Neural cell (in vitro differentiated cells): Measurements from ENCODE around the gene JADE2. TPM values are rescaled to one million over a fixed set of nuclear protein-coding genes. Genes with fewer than 3 reads are reported as not detected.
"Not testable (repeated sequence)": the region's sequence is repeated elsewhere in the genome, so short reads cannot be mapped to it uniquely, and the experiment has no call there.

Experiments used
- H2AFZ ChIP-seq: fragments of 200-600, 300-800 bp; sonication (generic), shearing (Covaris generic); 2 replicates; pipeline ENCODE4 v1.6.0; 2014; ENCODE audit warnings: low read depth, mild to moderate bottlenecking, antibody characterized with exemption, low read length, moderate library complexity
- H3F3A ChIP-seq: fragments of 200-600 bp; shearing (Covaris generic); 2 replicates; pipeline ENCODE4 v1.6.1; 2016; ENCODE audit warnings: mild to moderate bottlenecking, moderate library complexity, mixed read lengths, antibody characterized with exemption, low read length; ENCODE audit not compliant: insufficient read depth, poor library complexity, severe bottlenecking
- H3K27ac ChIP-seq: fragments of 200-600, 300-800 bp; sonication (generic), shearing (Covaris generic); 2 replicates; pipeline ENCODE4 v1.5.1; 2014; ENCODE audit warnings: mild to moderate bottlenecking, low read length, moderate library complexity
- H3K27me3 ChIP-seq: fragments of 300-800, 200-600 bp; sonication (generic), shearing (Covaris generic); 2 replicates; pipeline ENCODE4 v1.6.0; 2014; ENCODE audit warnings: mild to moderate bottlenecking, low read depth, low read length, moderate library complexity; ENCODE audit not compliant: insufficient read depth
- H3K36me3 ChIP-seq: fragments of 300-800, 200-600 bp; sonication (generic), shearing (Covaris generic); 2 replicates; pipeline ENCODE4 v1.5.1; 2014; ENCODE audit warnings: mild to moderate bottlenecking, antibody characterized with exemption, low read length, moderate library complexity; ENCODE audit not compliant: insufficient read depth
- H3K4me2 ChIP-seq: fragments of 300-800, 200-600 bp; sonication (generic), shearing (Covaris generic); 2 replicates; pipeline ENCODE4 v1.6.0; 2014; ENCODE audit warnings: mild to moderate bottlenecking, low read length
- H3K4me3 ChIP-seq: fragments of 300-800, 200-600 bp; sonication (generic), shearing (Covaris generic); 2 replicates; pipeline ENCODE4 v1.5.1; 2014; ENCODE audit warnings: mild to moderate bottlenecking, low read length, moderate library complexity
- H3K79me2 ChIP-seq: fragments of 200-600 bp; shearing (Covaris generic); replicated peaks from 2 replicates; pipeline ENCODE4 v1.6.0; 2014; ENCODE audit warnings: mild to moderate bottlenecking, low read length, moderate library complexity; ENCODE audit not compliant: insufficient read depth
- H3K9ac ChIP-seq: fragments of 300-800, 200-600 bp; sonication (generic), shearing (Covaris generic); 2 replicates; pipeline ENCODE4 v1.6.1; 2016; ENCODE audit warnings: mild to moderate bottlenecking, low read length, mixed read lengths
- H3K9me2 ChIP-seq: fragments of 200-600 bp; shearing (Covaris generic); 2 replicates; pipeline ENCODE4 v1.6.1; 2016; ENCODE audit warnings: mild to moderate bottlenecking, low read length, mixed read lengths; ENCODE audit not compliant: insufficient read depth
- H3K9me3 ChIP-seq: fragments of 200-600, 300-800 bp; sonication (generic), shearing (Covaris generic); 2 replicates; pipeline ENCODE4 v1.6.1; 2016; ENCODE audit warnings: mild to moderate bottlenecking, mixed run types, low read length, moderate library complexity, mixed read lengths
- H4K20me1 ChIP-seq: fragments of 200-600 bp; shearing (Covaris generic); 2 replicates; pipeline ENCODE4 v1.6.1; 2016; ENCODE audit warnings: mild to moderate bottlenecking, mixed run types; ENCODE audit not compliant: insufficient read depth
- CTCF ChIP-seq: fragments of 450-650 bp; IDR thresholded peaks from 2 replicates; pipeline ENCODE4 v1.5.1; 2014; ENCODE audit warnings: antibody characterized with exemption, mild to moderate bottlenecking, moderate library complexity; ENCODE audit not compliant: poor library complexity, severe bottlenecking
- EP300 ChIP-seq: fragments of 450-650 bp; conservative IDR thresholded peaks from 2 replicates; pipeline ENCODE4 v1.6.1; 2014; ENCODE audit warnings: antibody characterized with exemption, mild to moderate bottlenecking, moderate library complexity; ENCODE audit not compliant: poor library complexity, severe bottlenecking
- EZH2 ChIP-seq: fragments of 200-600, 300-800 bp; shearing (Covaris generic), sonication (generic); IDR thresholded peaks from 2 replicates; pipeline ENCODE4 v1.6.1; 2014; ENCODE audit warnings: antibody characterized with exemption, low read length, borderline replicate concordance, mild to moderate bottlenecking; ENCODE audit not compliant: insufficient read depth, poor library complexity, severe bottlenecking
- MXI1 ChIP-seq: fragments of 450-650 bp; conservative IDR thresholded peaks from 2 replicates; pipeline ENCODE4 v1.6.1; 2014; ENCODE audit warnings: antibody characterized with exemption, mild to moderate bottlenecking; ENCODE audit not compliant: poor library complexity, severe bottlenecking
- POLR2AphosphoS5 ChIP-seq: IDR thresholded peaks from 2 replicates; pipeline ENCODE4 v1.6.1; 2012
- RAD21 ChIP-seq: fragments of 450-650 bp; conservative IDR thresholded peaks from 2 replicates; pipeline ENCODE4 v1.6.1; 2014; ENCODE audit warnings: antibody characterized with exemption, mild to moderate bottlenecking, moderate library complexity
- REST ChIP-seq: IDR thresholded peaks from 2 replicates; pipeline ENCODE4 v1.6.1; 2012; ENCODE audit warnings: borderline replicate concordance
- SMC3 ChIP-seq: fragments of 450-650 bp; conservative IDR thresholded peaks from 2 replicates; pipeline ENCODE4 v1.6.1; 2014; ENCODE audit warnings: antibody characterized with exemption, mild to moderate bottlenecking, moderate library complexity; ENCODE audit not compliant: poor library complexity
- TAF1 ChIP-seq: IDR thresholded peaks from 2 replicates; pipeline ENCODE4 v1.6.1; 2012; ENCODE audit warnings: low read depth
- polyA plus RNA-seq: library from polyadenylated mRNA; depleted of rRNA; stranded (reverse); fragments of >200 nt; gene quantifications from 2 replicates; pipeline ENCODE4 v1.2.3, GENCODE V29; 2014

Gene JADE2
- polyA plus RNA-seq, 1 donor from 2014 or later = 1.9 TPM

- Histone ChIP-seq H4K20me1 (no peaks in the 10 kb centered on the region), H3K27ac (no peak overlapping the region), H3K79me2 (no peaks in the 10 kb centered on the region), H3K9ac (no peak overlapping the region), H3K9me2 (no peaks in the 10 kb centered on the region), H3K27me3 (no peaks in the 10 kb centered on the region), H3K4me3 (no peak overlapping the region), H3K36me3 (no peaks in the 10 kb centered on the region), H3K4me2 (no peak overlapping the region), H3K9me3 (no peaks in the 10 kb centered on the region), H3F3A (no peaks in the 10 kb centered on the region), H2AFZ (no peak overlapping the region)
- TF ChIP-seq MXI1 = no peak
- no peak for TF ChIP-seq CTCF
- no peak for TF ChIP-seq TAF1
Observed at GRCh38 chr5:134492568-134492967, 32.9 kb upstream of the JADE2 start.

GRCh38 chr5:134493461-134494055 lies 31.9 kb upstream of the JADE2 start:
- H3F3A ChIP-seq = no peaks in the 10 kb centered on the region
- no peaks in the 10 kb centered on the region for H3K9me3 ChIP-seq
- no peaks in the 10 kb centered on the region for H4K20me1 ChIP-seq
- H2AFZ ChIP-seq = no peak overlapping the region
- H3K36me3 ChIP-seq = no peaks in the 10 kb centered on the region
- H3K27ac ChIP-seq = no peak overlapping the region
- H3K9ac ChIP-seq = no peak overlapping the region
- H3K4me2 ChIP-seq = no peak overlapping the region
- TF ChIP-seq MXI1 = no peak
- no peak for TF ChIP-seq EZH2
- TF ChIP-seq EP300 = no peak
- H3K4me3 ChIP-seq = no peak overlapping the region
- no peaks in the 10 kb centered on the region for H3K79me2 ChIP-seq
- H3K9me2 ChIP-seq = no peaks in the 10 kb centered on the region
- no peaks in the 10 kb centered on the region for H3K27me3 ChIP-seq

GRCh38 chr5:134494780-134495179 lies 30.7 kb upstream of the JADE2 start:
- H3K4me2 ChIP-seq = no peak overlapping the region
- TF ChIP-seq CTCF = no peak
- no peak for TF ChIP-seq REST
- TF ChIP-seq MXI1 = no peak
- TF ChIP-seq POLR2AphosphoS5 = no peak
- TF ChIP-seq EP300 = no peak
- no peak for TF ChIP-seq TAF1
- TF ChIP-seq RAD21 = no peak
- TF ChIP-seq EZH2 = no peak
- no peak for TF ChIP-seq SMC3

GRCh38 chr5:134499905-134500304 lies 25.6 kb upstream of the JADE2 start:
- H3K9me2 ChIP-seq, H3K36me3 ChIP-seq, H4K20me1 ChIP-seq, H3K4me3 ChIP-seq, H3K4me2 ChIP-seq, H3K27me3 ChIP-seq, H3K79me2 ChIP-seq, H3F3A ChIP-seq, H3K9me3 ChIP-seq, H3K27ac ChIP-seq, H2AFZ ChIP-seq, H3K9ac ChIP-seq: not testable (repeated sequence)

More at GRCh38 chr5:134494780-134495179, 30.7 kb upstream of the JADE2 start:
- H3K9me3 ChIP-seq = no peaks in the 10 kb centered on the region
- no peak overlapping the region for H2AFZ ChIP-seq
- no peaks in the 10 kb centered on the region for H3K79me2 ChIP-seq
- no peaks in the 10 kb centered on the region for H3F3A ChIP-seq
- H3K9ac ChIP-seq = no peak overlapping the region
- H4K20me1 ChIP-seq = no peaks in the 10 kb centered on the region
- H3K27ac ChIP-seq = no peak overlapping the region
- H3K9me2 ChIP-seq = no peaks in the 10 kb centered on the region
- no peaks in the 10 kb centered on the region for H3K27me3 ChIP-seq
- no peaks in the 10 kb centered on the region for H3K36me3 ChIP-seq
- H3K4me3 ChIP-seq = no peak overlapping the region
